Suprapubic skin (tissue), 4 donors: ENCODE data around the gene SLC10A6.

Experiments
- CTCF ChIP-seq, 2 donors: fragments of 200-600 bp in 1 of 2; fragments of 450-650 bp in 1 of 2; sonication (generic) in 1 of 2; IDR thresholded peaks; one replicate each; pipeline ENCODE4 v1.5.1; 2016 to 2019; ENCODE audit warnings: antibody characterized with exemption in 2 of 2, mild to moderate bottlenecking in 1 of 2, moderate library complexity in 1 of 2
- EP300 ChIP-seq: sonication (generic); formaldehyde crosslinking; IDR thresholded peaks from one replicate; pipeline ENCODE4 v1.6.1; 2017; ENCODE audit warnings: antibody characterized with exemption
- POLR2A ChIP-seq, 2 donors: fragments of 450-650 bp; IDR thresholded peaks; one replicate each; pipeline ENCODE4 v1.6.1; 2017; ENCODE audit warnings: antibody characterized with exemption in 2 of 2, mild to moderate bottlenecking in 2 of 2, moderate library complexity in 2 of 2
- POLR2AphosphoS5 ChIP-seq, 3 donors: sonication (generic); formaldehyde crosslinking; IDR thresholded peaks; one replicate each; pipeline ENCODE4 v1.6.1; 2017; ENCODE audit warnings: antibody characterized with exemption in 3 of 3

- TF ChIP-seq POLR2AphosphoS5 (IDR thresholded peaks at IDR 0.05): no peak
- no peak for TF ChIP-seq CTCF (IDR thresholded peaks at IDR 0.05)
- TF ChIP-seq POLR2A (IDR thresholded peaks at IDR 0.05): no peak
- TF ChIP-seq EP300: no peak
These were observed 15.6 kb downstream of the SLC10A6 start for GRCh38 chr4:86833615-86834014.
